ENCODE data around the gene LSM5. TPM values are rescaled to one million over a fixed set of nuclear protein-coding genes. Genes with fewer than 3 reads are reported as not detected.

LSM5 gene
- total RNA-seq, 1 experiment from 2014 or later, result 87.3 TPM

- peak; percentile 26 for DNase-seq (ENCODE audit: unreplicated experiment)
- BruUV-seq (replicated peaks), result no TSS peak
- CTCF ChIA-PET, result no interaction called here
- Mint-ChIP-seq H3K27ac (ENCODE audit: low read depth, unreplicated experiment) (no peak overlapping the region), H3K9me3 (ENCODE audit: unreplicated experiment) (no peaks in the 10 kb centered on the region), H3K27me3 (ENCODE audit: insufficient read depth, unreplicated experiment) (no peaks in the 10 kb centered on the region), H3K36me3 (ENCODE audit: insufficient read depth, unreplicated experiment) (no peaks in the 10 kb centered on the region), H3K4me1 (ENCODE audit: insufficient read depth, unreplicated experiment) (no peaks in the 10 kb centered on the region), H3K4me3 (ENCODE audit: unreplicated experiment) (no peak overlapping the region)
- TF ChIP-seq CTCF (IDR thresholded peaks at IDR 0.05; ENCODE audit: unreplicated experiment), result no peak
- intact Hi-C loops (cut with micrococcal nuclease), result no loop called here
- POLR2A ChIA-PET, result interaction anchor here (0.7 kb wide), 1 partner anchor 24 kb away, joined by 3 read pairs; no protein-coding TSS in a partner anchor
These were observed 27.2 kb downstream of the LSM5 start for GRCh38 chr7:32462977-32463376.

DNA sequence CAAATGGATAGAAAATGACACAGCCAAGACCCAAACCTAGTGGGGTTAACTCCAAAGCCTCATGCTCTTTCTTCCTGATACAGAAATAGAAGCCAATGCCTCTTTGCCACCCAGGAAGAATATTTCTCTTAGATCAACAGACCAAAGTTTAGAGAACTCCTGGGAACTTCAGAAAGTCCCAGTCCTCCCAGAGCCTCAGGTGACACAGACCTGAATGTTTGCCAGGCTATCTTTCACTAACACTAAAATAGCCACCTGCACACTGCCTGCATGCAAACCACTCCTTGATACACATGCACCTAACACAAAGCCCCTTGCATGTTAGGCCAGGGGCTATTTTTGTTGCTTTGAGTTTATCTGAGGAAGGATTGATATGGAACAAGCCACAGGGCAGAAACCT is 27.7 kb downstream of the LSM5 start:
- Mint-ChIP-seq H3K36me3 (ENCODE audit: insufficient read depth, unreplicated experiment) (no peaks in the 10 kb centered on the region), H3K27ac (ENCODE audit: low read depth, unreplicated experiment) (no peak overlapping the region), H3K27me3 (ENCODE audit: insufficient read depth, unreplicated experiment) (no peaks in the 10 kb centered on the region), H3K4me1 (ENCODE audit: insufficient read depth, unreplicated experiment) (no peaks in the 10 kb centered on the region), H3K9me3 (ENCODE audit: unreplicated experiment) (no peaks in the 10 kb centered on the region), H3K4me3 (ENCODE audit: unreplicated experiment) (no peak overlapping the region)
- CTCF ChIA-PET, result no interaction called here
- POLR2A ChIA-PET, result interaction anchor here (0.7 kb wide), 1 partner anchor 25 kb away, joined by 3 read pairs; no protein-coding TSS in a partner anchor
- no peak for DNase-seq (ENCODE audit: unreplicated experiment)
- no peak for TF ChIP-seq CTCF (IDR thresholded peaks at IDR 0.05; ENCODE audit: unreplicated experiment)
- no TSS peak for BruUV-seq (replicated peaks)
- intact Hi-C loops (cut with micrococcal nuclease), result no loop called here

DNA sequence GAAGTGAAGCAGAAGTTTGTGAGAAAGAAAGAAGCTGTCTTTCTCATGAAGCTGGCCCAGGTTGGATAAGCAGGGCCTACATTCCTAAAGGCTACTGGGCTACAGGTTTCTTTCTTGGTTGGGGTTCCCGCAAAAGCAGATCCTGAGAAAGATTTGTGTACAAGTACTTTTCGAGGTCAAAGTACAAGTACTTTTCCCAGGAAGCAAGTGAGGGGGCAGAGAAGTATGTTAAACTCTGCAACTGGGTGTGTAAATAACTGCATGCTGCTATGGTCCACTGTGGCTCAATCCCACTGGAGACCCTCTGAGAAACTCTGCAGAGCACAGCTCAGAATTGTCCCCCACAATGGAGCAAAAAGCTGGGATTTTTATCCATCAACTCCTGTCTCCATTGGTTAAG is 28.7 kb downstream of the LSM5 start:
- ChIA-PET POLR2A (no interaction called here), CTCF (interaction anchor here (0.6 to 1.4 kb wide), 2 partner anchors 18 to 251 kb away, joined by 3 to 6 read pairs; no protein-coding TSS in a partner anchor)
- Mint-ChIP-seq H3K36me3 (ENCODE audit: insufficient read depth, unreplicated experiment) (no peaks in the 10 kb centered on the region), H3K27ac (ENCODE audit: low read depth, unreplicated experiment) (no peak overlapping the region), H3K27me3 (ENCODE audit: insufficient read depth, unreplicated experiment) (no peaks in the 10 kb centered on the region), H3K4me1 (ENCODE audit: insufficient read depth, unreplicated experiment) (no peaks in the 10 kb centered on the region), H3K4me3 (ENCODE audit: unreplicated experiment) (no peak overlapping the region), H3K9me3 (ENCODE audit: unreplicated experiment) (no peaks in the 10 kb centered on the region)
- intact Hi-C loops (cut with micrococcal nuclease), result no loop called here
- BruUV-seq (replicated peaks), result no TSS peak
- DNase-seq (ENCODE audit: unreplicated experiment), result no peak
- TF ChIP-seq CTCF (IDR thresholded peaks at IDR 0.05; ENCODE audit: unreplicated experiment), result no peak

- DNase-seq (ENCODE audit: unreplicated experiment), result no peak
- no peak overlapping the region for H3K4me3 Mint-ChIP-seq (ENCODE audit: unreplicated experiment)
- no peaks in the 10 kb centered on the region for H3K4me1 Mint-ChIP-seq (ENCODE audit: insufficient read depth, unreplicated experiment)
- H3K9me3 Mint-ChIP-seq (ENCODE audit: unreplicated experiment), result no peaks in the 10 kb centered on the region
- ChIA-PET POLR2A (interaction anchor here (0.6 to 0.7 kb wide), 2 partner anchors 12 to 1271 kb away, joined by 3 read pairs; no protein-coding TSS in a partner anchor), CTCF (interaction anchor here (0.9 kb wide), 1 partner anchor 249 kb away, joined by 4 read pairs; no protein-coding TSS in a partner anchor)
- H3K27me3 Mint-ChIP-seq (ENCODE audit: insufficient read depth, unreplicated experiment), result no peaks in the 10 kb centered on the region
- BruUV-seq (replicated peaks), result no TSS peak
- intact Hi-C loops (cut with micrococcal nuclease), result no loop called here
- no peak for TF ChIP-seq CTCF (IDR thresholded peaks at IDR 0.05; ENCODE audit: unreplicated experiment)
- no peak overlapping the region for H3K27ac Mint-ChIP-seq (ENCODE audit: low read depth, unreplicated experiment)
- H3K36me3 Mint-ChIP-seq (ENCODE audit: insufficient read depth, unreplicated experiment), result no peaks in the 10 kb centered on the region
These were observed 30.4 kb downstream of the LSM5 start for GRCh38 chr7:32459788-32460187.
